ENCODE measurements around the gene TACC2. TPM values are rescaled to one million over a fixed set of nuclear protein-coding genes. Genes with fewer than 3 reads are reported as not detected.
A peak's percentile ranks its signal among the peaks of the same experiment; 100 is the strongest.

Gene TACC2, protein sequence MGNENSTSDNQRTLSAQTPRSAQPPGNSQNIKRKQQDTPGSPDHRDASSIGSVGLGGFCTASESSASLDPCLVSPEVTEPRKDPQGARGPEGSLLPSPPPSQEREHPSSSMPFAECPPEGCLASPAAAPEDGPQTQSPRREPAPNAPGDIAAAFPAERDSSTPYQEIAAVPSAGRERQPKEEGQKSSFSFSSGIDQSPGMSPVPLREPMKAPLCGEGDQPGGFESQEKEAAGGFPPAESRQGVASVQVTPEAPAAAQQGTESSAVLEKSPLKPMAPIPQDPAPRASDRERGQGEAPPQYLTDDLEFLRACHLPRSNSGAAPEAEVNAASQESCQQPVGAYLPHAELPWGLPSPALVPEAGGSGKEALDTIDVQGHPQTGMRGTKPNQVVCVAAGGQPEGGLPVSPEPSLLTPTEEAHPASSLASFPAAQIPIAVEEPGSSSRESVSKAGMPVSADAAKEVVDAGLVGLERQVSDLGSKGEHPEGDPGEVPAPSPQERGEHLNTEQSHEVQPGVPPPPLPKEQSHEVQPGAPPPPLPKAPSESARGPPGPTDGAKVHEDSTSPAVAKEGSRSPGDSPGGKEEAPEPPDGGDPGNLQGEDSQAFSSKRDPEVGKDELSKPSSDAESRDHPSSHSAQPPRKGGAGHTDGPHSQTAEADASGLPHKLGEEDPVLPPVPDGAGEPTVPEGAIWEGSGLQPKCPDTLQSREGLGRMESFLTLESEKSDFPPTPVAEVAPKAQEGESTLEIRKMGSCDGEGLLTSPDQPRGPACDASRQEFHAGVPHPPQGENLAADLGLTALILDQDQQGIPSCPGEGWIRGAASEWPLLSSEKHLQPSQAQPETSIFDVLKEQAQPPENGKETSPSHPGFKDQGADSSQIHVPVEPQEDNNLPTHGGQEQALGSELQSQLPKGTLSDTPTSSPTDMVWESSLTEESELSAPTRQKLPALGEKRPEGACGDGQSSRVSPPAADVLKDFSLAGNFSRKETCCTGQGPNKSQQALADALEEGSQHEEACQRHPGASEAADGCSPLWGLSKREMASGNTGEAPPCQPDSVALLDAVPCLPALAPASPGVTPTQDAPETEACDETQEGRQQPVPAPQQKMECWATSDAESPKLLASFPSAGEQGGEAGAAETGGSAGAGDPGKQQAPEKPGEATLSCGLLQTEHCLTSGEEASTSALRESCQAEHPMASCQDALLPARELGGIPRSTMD (N-terminal part only)
- not detected for polyA plus RNA-seq

- Mint-ChIP-seq H3K27ac (no peak within 1 kb of the TSS), H3K27me3 (peaks cover 11% of the 10 kb centered on the region)
These were observed at the start of gene TACC2 for GRCh38 chr10:121988361-121989324. Gene TACC2 (plus strand): TSS chr10:121989163. CDS start chr10:122021982, 32,819 bp downstream.

GRCh38 chr10:121941532-121941931 lies 47.4 kb upstream of the TACC2 start:
- H3K9me3 Mint-ChIP-seq: peaks cover 0 to 5% (median 0%) of the 10 kb centered on the region in 3 donors
- H3K27me3 Mint-ChIP-seq: peaks cover 2% of the 10 kb centered on the region
- H3K27ac Mint-ChIP-seq: no peak overlapping the region
- H3K36me3 Mint-ChIP-seq: no peaks in the 10 kb centered on the region
- H3K4me3 Mint-ChIP-seq: no peak overlapping the region
- H3K4me1 Mint-ChIP-seq: no peaks in the 10 kb centered on the region

More at GRCh38 chr10:121988361-121989324, at the start of gene TACC2:
- no peaks in the 10 kb centered on the region for H3K4me1 Mint-ChIP-seq
- no peak within 1 kb of the TSS for H3K4me3 Mint-ChIP-seq
- H3K36me3 Mint-ChIP-seq: peaks cover 2% of the 10 kb centered on the region
- peaks cover 4 to 17% (median 11%) of the 10 kb centered on the region in 3 donors for H3K9me3 Mint-ChIP-seq

DNA sequence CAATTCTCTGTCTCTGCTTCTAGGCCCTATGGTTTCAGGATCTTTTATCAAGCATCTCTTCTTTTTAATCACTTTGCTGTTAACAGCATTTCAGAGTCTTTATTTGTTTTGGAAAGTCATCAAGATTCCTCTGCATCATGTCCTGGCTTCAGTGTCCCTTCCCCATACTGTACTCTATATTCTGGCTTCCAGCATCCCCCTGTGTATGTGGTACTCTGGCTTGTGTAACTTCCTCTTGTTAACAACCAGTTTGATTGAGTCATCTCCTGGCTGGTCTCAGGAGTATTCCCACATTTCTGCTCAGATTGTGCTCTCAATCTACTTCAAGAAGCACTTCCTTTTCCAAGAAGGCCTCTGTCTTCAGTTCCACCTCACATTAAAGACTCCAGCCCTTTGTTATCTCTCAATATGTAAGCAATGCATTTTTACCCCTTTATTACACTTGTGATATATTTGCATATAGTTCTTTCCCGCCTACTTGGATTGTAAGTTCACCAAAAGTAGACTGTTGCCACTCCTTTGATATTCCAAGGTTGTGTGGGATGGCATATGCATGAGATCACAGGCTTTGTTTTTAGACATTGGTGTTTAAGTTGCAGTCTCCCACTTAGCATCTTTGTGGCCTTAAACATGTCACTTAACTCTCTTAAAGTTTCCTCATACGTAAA lies 46.1 kb upstream of the TACC2 start:
- Mint-ChIP-seq H3K4me3 (no peak overlapping the region), H3K36me3 (no peaks in the 10 kb centered on the region), H3K9me3 (peaks cover 0 to 5% (median 0%) of the 10 kb centered on the region in 3 donors), H3K27ac (no peak overlapping the region), H3K27me3 (peaks cover under 1% of the 10 kb centered on the region), H3K4me1 (no peaks in the 10 kb centered on the region)

GRCh38 chr10:121947343-121948330 lies 41.3 kb upstream of the TACC2 start:
- Mint-ChIP-seq H3K4me1 (no peaks in the 10 kb centered on the region), H3K36me3 (peaks cover 5% of the 10 kb centered on the region), H3K27me3 (no peaks in the 10 kb centered on the region), H3K27ac (peak overlapping the region in 1 of 3 donors; percentile 17), H3K9me3 (peaks cover 0 to 2% (median 0%) of the 10 kb centered on the region in 3 donors), H3K4me3 (no peak overlapping the region)

GRCh38 chr10:121949049-121949448 lies 39.9 kb upstream of the TACC2 start:
- Mint-ChIP-seq H3K4me1 (peaks cover 0 to 1% (median 0%) of the 10 kb centered on the region in 3 donors), H3K27me3 (no peaks in the 10 kb centered on the region), H3K4me3 (no peak overlapping the region), H3K9me3 (peaks cover 0 to 4% (median 0%) of the 10 kb centered on the region in 3 donors), H3K27ac (no peak overlapping the region), H3K36me3 (peaks cover 9% of the 10 kb centered on the region)

- peaks cover 9% of the 10 kb centered on the region for H3K36me3 Mint-ChIP-seq
- H3K4me1 Mint-ChIP-seq: peaks cover 0 to 1% (median 0%) of the 10 kb centered on the region in 3 donors
- H3K9me3 Mint-ChIP-seq: peaks cover 0 to 4% (median 0%) of the 10 kb centered on the region in 3 donors
- no peak overlapping the region for H3K4me3 Mint-ChIP-seq
- H3K27me3 Mint-ChIP-seq: no peaks in the 10 kb centered on the region
- H3K27ac Mint-ChIP-seq: peak overlapping the region in 1 of 3 donors; percentile 1
These were observed 39.5 kb upstream of the TACC2 start for GRCh38 chr10:121949451-121949850.

GRCh38 chr10:121952226-121952625 lies 36.7 kb upstream of the TACC2 start:
- Mint-ChIP-seq H3K36me3 (peaks cover 12% of the 10 kb centered on the region), H3K9me3 (peaks cover 0 to 4% (median 0%) of the 10 kb centered on the region in 3 donors), H3K27ac (no peak overlapping the region), H3K27me3 (no peaks in the 10 kb centered on the region), H3K4me1 (peaks cover 0 to 1% (median 0%) of the 10 kb centered on the region in 3 donors), H3K4me3 (no peak overlapping the region)

DNA sequence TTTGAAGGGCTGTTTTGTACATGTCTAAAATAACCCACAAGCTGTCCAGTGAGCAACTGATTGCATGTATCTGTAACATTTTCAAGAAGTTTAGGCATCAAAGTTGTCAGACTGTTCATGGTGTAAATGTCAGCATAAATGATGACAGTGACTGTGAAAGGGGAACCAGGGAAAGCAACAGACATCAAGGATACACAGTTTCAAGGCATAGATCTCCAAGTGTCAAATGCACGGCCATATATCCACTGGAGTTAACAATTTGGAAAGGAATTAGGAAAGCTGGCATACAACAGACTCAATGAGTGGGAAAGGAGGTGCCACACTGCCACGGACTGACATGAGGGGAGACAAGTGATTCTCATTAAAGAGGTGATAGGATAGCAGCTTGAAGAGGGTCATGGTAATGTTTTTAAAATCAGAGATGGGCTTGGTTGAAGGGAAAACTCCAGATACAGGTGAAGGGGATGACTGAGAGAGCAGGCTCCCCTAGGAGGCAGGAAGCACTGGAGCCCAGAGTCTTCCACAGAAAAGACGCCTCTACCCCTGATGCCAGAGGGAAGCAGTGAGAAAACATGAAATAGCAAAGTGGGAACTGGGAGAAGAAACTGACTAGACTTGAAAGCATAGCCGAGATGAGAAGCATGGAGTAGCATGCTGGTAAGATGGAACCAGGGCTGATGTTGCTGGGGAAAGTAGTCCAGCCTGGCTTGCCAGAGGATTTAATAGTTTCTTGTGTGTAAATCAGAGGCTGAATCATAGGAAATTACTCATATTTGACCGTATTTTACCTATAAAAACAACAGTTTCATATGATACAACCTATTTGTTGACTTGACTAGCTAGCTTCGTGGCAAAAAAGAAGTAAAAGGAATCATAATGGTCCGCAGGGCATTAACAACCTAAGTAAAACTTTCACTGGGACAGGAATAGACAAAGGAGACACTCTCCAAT lies 32.6 kb upstream of the TACC2 start:
- Mint-ChIP-seq H3K9me3 (peaks cover 0 to 4% (median 0%) of the 10 kb centered on the region in 3 donors), H3K4me1 (peaks cover 0 to 1% (median 0%) of the 10 kb centered on the region in 3 donors), H3K27ac (no peak overlapping the region), H3K27me3 (no peaks in the 10 kb centered on the region), H3K4me3 (no peak overlapping the region), H3K36me3 (peaks cover 12% of the 10 kb centered on the region)

- Mint-ChIP-seq H3K4me1 (peaks cover 0 to 1% (median 0%) of the 10 kb centered on the region in 3 donors), H3K27me3 (no peaks in the 10 kb centered on the region), H3K27ac (no peak overlapping the region), H3K4me3 (no peak overlapping the region), H3K36me3 (peaks cover 9% of the 10 kb centered on the region), H3K9me3 (no peaks in the 10 kb centered on the region)
These were observed 29.3 kb upstream of the TACC2 start for GRCh38 chr10:121959671-121960070.

- no peak overlapping the region for H3K27ac Mint-ChIP-seq
- peaks cover 0 to 1% (median 0%) of the 10 kb centered on the region in 3 donors for H3K4me1 Mint-ChIP-seq
- no peaks in the 10 kb centered on the region for H3K27me3 Mint-ChIP-seq
- no peak overlapping the region for H3K4me3 Mint-ChIP-seq
- no peaks in the 10 kb centered on the region for H3K9me3 Mint-ChIP-seq
- H3K36me3 Mint-ChIP-seq: peaks cover 14% of the 10 kb centered on the region
These were observed 27.5 kb upstream of the TACC2 start for GRCh38 chr10:121961456-121961855.

DNA sequence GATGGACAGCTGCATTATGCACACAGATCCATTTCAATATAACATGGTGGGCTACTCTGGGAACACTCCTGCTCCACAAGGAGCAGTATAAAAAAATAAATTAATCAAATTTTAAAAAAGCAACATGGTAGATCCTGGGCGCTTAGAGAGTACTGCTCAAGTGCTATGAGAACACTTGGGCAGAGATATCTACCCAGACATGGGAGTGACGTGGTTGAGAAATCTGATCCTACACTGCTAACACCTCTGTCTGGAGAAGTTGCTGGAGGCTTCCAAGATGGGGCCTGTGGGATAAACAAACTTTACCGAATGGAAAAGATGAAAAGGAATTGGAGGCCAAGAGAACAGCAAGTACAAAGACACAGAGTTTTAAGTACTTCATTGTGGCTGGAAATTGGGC lies 23.0 kb upstream of the TACC2 start:
- Mint-ChIP-seq H3K9me3 (no peaks in the 10 kb centered on the region), H3K27ac (no peak overlapping the region), H3K4me1 (peaks cover 0 to 1% (median 0%) of the 10 kb centered on the region in 3 donors), H3K36me3 (peaks cover 9% of the 10 kb centered on the region), H3K27me3 (no peaks in the 10 kb centered on the region), H3K4me3 (no peak overlapping the region)

Data from IgD-negative memory B cell (primary cell).